OCI-LY3 (cell line): ENCODE measurements around the gene FHIP1B.

ENCODE experiments used
- H2AFZ ChIP-seq: fragments of 200-600, 300-600 bp; shearing (Covaris generic); 2 replicates; pipeline ENCODE4 v1.6.0; 2014; ENCODE audit warnings: antibody characterized with exemption, low read depth, low read length
- H3K27ac ChIP-seq: fragments of 200-600, 300-600 bp; sonication (generic); 2 replicates; pipeline ENCODE4 v1.5.1; 2014; ENCODE audit warnings: mild to moderate bottlenecking, low read length, moderate library complexity, mixed read lengths
- H3K27me3 ChIP-seq: fragments of 200-600, 300-600 bp; sonication (generic); 2 replicates; pipeline ENCODE4 v1.6.1; 2014; ENCODE audit warnings: low read depth, low read length, mixed read lengths
- H3K36me3 ChIP-seq: fragments of 200-600, 300-600 bp; sonication (generic); replicated peaks from 2 replicates; pipeline ENCODE3; 2014; ENCODE audit warnings: low read depth, low read length, mixed read lengths
- H3K4me1 ChIP-seq: fragments of 300-600, 200-600 bp; sonication (generic); 2 replicates; pipeline ENCODE4 v1.6.1; 2014; ENCODE audit warnings: low read length, mixed read lengths
- H3K4me2 ChIP-seq: fragments of 200-600, 300-600 bp; sonication (generic); 2 replicates; pipeline ENCODE4 v1.6.1; 2014; ENCODE audit warnings: low read length, mixed read lengths
- H3K4me3 ChIP-seq: fragments of 300-600, 200-600 bp; sonication (generic); 2 replicates; pipeline ENCODE4 v1.5.1; 2014; ENCODE audit warnings: antibody characterized with exemption, mild to moderate bottlenecking, low read length, moderate library complexity
- H3K79me2 ChIP-seq: fragments of 300-600, 200-600 bp; shearing (Covaris generic); 2 replicates; pipeline ENCODE4 v1.6.1; 2014; ENCODE audit warnings: mild to moderate bottlenecking, low read length, mixed read lengths
- H3K9ac ChIP-seq: fragments of 300-600, 200-600 bp; shearing (Covaris generic); 2 replicates; pipeline ENCODE4 v1.6.0; 2014; ENCODE audit warnings: mild to moderate bottlenecking, low read length, moderate library complexity
- H3K9me3 ChIP-seq: fragments of 200-600, 300-600 bp; shearing (Covaris generic); 2 replicates; pipeline ENCODE4 v1.6.1; 2014; ENCODE audit warnings: low read length, mixed read lengths; ENCODE audit not compliant: insufficient read depth
- H4K20me1 ChIP-seq: fragments of 200-600, 300-600 bp; sonication (generic); 2 replicates; pipeline ENCODE4 v1.6.1; 2016; ENCODE audit warnings: low read length, mixed read lengths; ENCODE audit not compliant: insufficient read depth
- EZH2phosphoT487 ChIP-seq: fragments of 200-600 bp; shearing (Covaris generic); IDR thresholded peaks from 2 replicates; pipeline ENCODE4 v1.6.1; 2018; ENCODE audit warnings: antibody characterized with exemption, mixed run types, low read depth
- TF ChIP-seq, protein P1 (sequence below): fragments of 200-600, 300-600 bp; sonication (generic); IDR thresholded peaks from 2 replicates; pipeline ENCODE4 v1.5.1; 2014; ENCODE audit warnings: antibody characterized with exemption, low read length, low read depth

Gene FHIP1B

DNA sequence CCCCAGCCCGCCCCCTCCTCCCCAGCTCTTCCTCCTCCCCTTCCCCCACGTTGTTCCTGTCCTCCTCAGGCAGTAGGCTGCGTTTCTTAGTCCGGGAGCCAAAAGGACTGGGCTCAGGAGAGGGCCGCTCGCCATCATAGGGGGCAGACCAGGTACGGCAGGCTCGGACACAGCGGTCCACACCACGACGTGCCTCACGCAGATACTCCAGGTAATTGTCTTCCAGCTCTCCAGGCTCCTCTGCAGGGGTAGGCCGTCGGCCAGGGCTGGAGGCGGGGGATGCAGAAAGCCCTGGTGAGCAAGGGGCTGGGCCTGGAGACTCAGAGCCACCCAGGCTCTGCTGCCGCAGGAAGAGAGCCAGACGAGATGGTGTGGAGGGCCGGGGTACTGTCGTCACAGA, 16.7 kb downstream of the FHIP1B start:
- Histone ChIP-seq H3K4me1 (no peaks in the 10 kb centered on the region), H4K20me1 (no peaks in the 10 kb centered on the region), H2AFZ (no peak overlapping the region), H3K27me3 (no peaks in the 10 kb centered on the region), H3K9ac (no peak overlapping the region), H3K4me3 (no peak overlapping the region), H3K27ac (no peak overlapping the region), H3K79me2 (no peaks in the 10 kb centered on the region), H3K9me3 (no peaks in the 10 kb centered on the region), H3K4me2 (no peak overlapping the region), H3K36me3 (peaks cover 29% of the 10 kb centered on the region)
- TF ChIP-seq EZH2phosphoT487: no peak
- TF ChIP-seq, protein P1, sequence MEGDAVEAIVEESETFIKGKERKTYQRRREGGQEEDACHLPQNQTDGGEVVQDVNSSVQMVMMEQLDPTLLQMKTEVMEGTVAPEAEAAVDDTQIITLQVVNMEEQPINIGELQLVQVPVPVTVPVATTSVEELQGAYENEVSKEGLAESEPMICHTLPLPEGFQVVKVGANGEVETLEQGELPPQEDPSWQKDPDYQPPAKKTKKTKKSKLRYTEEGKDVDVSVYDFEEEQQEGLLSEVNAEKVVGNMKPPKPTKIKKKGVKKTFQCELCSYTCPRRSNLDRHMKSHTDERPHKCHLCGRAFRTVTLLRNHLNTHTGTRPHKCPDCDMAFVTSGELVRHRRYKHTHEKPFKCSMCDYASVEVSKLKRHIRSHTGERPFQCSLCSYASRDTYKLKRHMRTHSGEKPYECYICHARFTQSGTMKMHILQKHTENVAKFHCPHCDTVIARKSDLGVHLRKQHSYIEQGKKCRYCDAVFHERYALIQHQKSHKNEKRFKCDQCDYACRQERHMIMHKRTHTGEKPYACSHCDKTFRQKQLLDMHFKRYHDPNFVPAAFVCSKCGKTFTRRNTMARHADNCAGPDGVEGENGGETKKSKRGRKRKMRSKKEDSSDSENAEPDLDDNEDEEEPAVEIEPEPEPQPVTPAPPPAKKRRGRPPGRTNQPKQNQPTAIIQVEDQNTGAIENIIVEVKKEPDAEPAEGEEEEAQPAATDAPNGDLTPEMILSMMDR: no peak

DNA sequence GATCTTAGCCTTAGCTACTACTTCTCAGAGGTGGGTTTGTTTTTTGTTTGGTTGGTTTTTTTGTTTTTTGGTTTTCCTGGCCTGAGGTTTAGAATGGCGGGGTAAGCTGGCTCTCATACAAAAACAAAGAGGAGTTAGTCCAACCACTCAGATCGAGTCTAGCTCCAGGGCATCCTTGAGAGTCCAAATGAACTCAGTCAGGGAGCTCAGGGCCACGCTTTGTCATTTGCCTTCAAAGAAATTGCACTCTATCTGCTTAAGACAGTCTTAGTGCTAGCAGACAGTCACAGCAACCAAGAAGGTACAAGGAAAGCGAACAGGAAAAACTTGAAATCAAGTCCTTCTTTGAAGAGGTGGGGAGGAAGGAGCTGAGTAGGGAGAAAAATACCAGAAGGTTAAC, 17.9 kb downstream of the FHIP1B start:
- no peak overlapping the region for H3K9ac ChIP-seq
- H3K4me3 ChIP-seq: no peak overlapping the region
- H4K20me1 ChIP-seq: no peaks in the 10 kb centered on the region
- TF ChIP-seq, protein P1: no peak
- no peak for TF ChIP-seq EZH2phosphoT487
- H3K27ac ChIP-seq: no peak overlapping the region
- H3K27me3 ChIP-seq: no peaks in the 10 kb centered on the region
- no peaks in the 10 kb centered on the region for H3K4me1 ChIP-seq
- H3K4me2 ChIP-seq: no peak overlapping the region
- no peak overlapping the region for H2AFZ ChIP-seq
- H3K9me3 ChIP-seq: no peaks in the 10 kb centered on the region
- no peaks in the 10 kb centered on the region for H3K79me2 ChIP-seq
- H3K36me3 ChIP-seq: peaks cover 25% of the 10 kb centered on the region

DNA sequence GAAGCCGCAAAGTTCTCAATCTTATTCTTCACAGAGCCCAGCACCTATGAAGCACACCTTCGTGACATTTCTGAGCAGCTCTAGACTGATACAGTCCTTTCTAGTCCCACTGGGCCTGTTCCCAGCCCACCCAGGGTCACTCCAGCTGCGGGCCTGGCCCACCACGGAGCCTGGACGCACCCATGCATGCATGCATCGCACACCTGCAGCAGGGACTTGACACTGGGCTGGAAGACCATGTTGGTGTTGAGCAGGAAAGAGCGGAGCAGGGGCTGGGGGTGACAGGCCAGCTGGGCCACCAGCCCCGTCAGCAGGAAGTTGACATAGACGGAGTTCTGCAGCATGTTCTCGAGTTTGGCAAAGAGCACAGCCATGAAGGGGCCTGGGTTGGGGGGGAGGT, 19.9 kb downstream of the FHIP1B start:
- Histone ChIP-seq H3K9ac (no peak overlapping the region), H3K4me3 (no peak overlapping the region), H3K9me3 (no peaks in the 10 kb centered on the region), H3K4me1 (no peaks in the 10 kb centered on the region), H3K27ac (no peak overlapping the region), H3K79me2 (no peaks in the 10 kb centered on the region), H2AFZ (no peak overlapping the region), H3K36me3 (peaks cover 20% of the 10 kb centered on the region), H4K20me1 (no peaks in the 10 kb centered on the region), H3K4me2 (no peak overlapping the region), H3K27me3 (no peaks in the 10 kb centered on the region)
- TF ChIP-seq, protein P1: no peak
- no peak for TF ChIP-seq EZH2phosphoT487

DNA sequence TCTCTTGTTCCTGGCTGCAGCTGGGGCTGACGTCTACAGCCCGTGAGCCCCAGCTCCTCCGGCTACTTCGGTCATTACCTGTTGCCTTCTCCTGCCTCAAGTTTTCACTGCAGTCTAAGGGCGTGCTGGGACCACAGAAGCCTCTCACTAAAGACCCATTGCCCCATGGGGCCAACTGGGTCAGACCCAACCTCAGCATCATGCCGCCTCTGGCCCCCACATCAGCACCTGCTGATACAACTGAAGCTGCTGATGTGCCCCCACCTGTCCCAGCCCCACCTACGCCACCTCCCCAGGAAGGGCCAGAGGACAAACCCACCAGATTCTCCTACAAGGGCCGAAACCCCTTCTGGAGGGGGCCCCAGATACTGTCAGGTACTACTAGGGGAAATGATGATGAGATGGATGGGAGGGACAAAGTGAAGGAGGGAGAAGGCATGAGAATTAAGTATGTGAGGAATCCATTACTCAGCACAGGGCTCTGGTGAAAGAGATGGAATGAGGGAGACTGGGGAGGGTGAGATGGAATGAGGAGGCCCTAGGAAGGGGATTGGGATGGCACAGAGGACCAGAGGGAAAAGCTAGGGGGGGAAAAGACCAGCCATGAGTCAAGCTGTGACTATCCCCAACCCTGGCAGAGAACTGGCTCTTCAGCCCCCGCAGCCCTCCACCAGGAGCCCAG, 24.0 kb downstream of the FHIP1B start:
- Histone ChIP-seq H3K4me1 (no peaks in the 10 kb centered on the region), H3K79me2 (no peaks in the 10 kb centered on the region)

More for the DNA sequence above, 24.0 kb downstream of the FHIP1B start:
- no peak overlapping the region for H3K27ac ChIP-seq
- H3K9me3 ChIP-seq: no peaks in the 10 kb centered on the region
- H3K4me2 ChIP-seq: no peak overlapping the region
- H3K36me3 ChIP-seq: peaks cover 7% of the 10 kb centered on the region
- no peak overlapping the region for H3K4me3 ChIP-seq
- H2AFZ ChIP-seq: no peak overlapping the region
- no peaks in the 10 kb centered on the region for H4K20me1 ChIP-seq
- no peak overlapping the region for H3K9ac ChIP-seq
- TF ChIP-seq EZH2phosphoT487: no peak
- TF ChIP-seq, protein P1: no peak
- no peaks in the 10 kb centered on the region for H3K27me3 ChIP-seq
